ENCODE results near the gene GALC. TPM values are rescaled to one million over a fixed set of nuclear protein-coding genes. Genes with fewer than 3 reads are reported as not detected.
A peak's percentile ranks its signal among the peaks of the same experiment; 100 is the strongest.

Gene GALC
- total and polyA plus RNA-seq, 2 donors from 2014 or later: 13.6 to 29.4 TPM

DNA sequence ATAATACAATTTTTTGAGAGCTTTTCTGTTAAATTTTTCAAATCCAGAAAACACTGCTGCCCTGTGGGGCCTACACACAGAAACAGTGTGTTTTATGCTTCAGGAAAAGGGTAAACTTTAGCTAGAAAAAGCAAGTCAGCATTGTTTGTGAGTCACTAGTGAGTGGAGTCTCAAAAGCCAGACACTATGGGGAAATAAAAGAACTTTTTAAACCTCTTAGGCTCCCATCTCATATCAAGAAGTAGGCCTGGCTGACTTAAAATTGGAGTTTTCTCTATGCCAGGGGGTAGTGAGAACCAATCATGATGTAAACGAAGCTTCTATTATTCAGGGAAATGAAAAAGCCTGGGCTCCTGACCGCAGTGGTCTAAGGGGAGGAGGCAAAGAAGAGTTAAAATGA lies 24.6 kb upstream of the GALC start:
- TF ChIP-seq, protein P1, sequence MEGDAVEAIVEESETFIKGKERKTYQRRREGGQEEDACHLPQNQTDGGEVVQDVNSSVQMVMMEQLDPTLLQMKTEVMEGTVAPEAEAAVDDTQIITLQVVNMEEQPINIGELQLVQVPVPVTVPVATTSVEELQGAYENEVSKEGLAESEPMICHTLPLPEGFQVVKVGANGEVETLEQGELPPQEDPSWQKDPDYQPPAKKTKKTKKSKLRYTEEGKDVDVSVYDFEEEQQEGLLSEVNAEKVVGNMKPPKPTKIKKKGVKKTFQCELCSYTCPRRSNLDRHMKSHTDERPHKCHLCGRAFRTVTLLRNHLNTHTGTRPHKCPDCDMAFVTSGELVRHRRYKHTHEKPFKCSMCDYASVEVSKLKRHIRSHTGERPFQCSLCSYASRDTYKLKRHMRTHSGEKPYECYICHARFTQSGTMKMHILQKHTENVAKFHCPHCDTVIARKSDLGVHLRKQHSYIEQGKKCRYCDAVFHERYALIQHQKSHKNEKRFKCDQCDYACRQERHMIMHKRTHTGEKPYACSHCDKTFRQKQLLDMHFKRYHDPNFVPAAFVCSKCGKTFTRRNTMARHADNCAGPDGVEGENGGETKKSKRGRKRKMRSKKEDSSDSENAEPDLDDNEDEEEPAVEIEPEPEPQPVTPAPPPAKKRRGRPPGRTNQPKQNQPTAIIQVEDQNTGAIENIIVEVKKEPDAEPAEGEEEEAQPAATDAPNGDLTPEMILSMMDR (IDR thresholded peaks at IDR 0.05; ENCODE audit: borderline replicate concordance, extremely low read depth, insufficient read depth): no peak
- Histone ChIP-seq H3K27me3 (ENCODE audit: control insufficient read depth, insufficient read depth, low read length) (no peaks in the 10 kb centered on the region), H3K9me3 (ENCODE audit: control insufficient read depth in 2 of 3, insufficient read depth in 1 of 3, low read length in 3 of 3) (no peaks in the 10 kb centered on the region), H3K27ac (ENCODE audit: low read depth in 2 of 2, low read length in 2 of 2) (no peak overlapping the region), H3K4me3 (ENCODE audit: low read length in 3 of 3) (no peak overlapping the region), H3K36me3 (ENCODE audit: control insufficient read depth in 2 of 3, insufficient read depth in 3 of 3, low read length in 3 of 3) (no peaks in the 10 kb centered on the region), H3K4me1 (ENCODE audit: control insufficient read depth in 2 of 3, insufficient read depth in 2 of 3, low read depth in 1 of 3, low read length in 3 of 3) (no peaks in the 10 kb centered on the region), H3K9ac (ENCODE audit: low read length in 3 of 3) (no peak overlapping the region)
- DNase-seq (no peak), FAIRE-seq (no peak)
- intact Hi-C loops (cut with DNase I): no loop called here

DNA sequence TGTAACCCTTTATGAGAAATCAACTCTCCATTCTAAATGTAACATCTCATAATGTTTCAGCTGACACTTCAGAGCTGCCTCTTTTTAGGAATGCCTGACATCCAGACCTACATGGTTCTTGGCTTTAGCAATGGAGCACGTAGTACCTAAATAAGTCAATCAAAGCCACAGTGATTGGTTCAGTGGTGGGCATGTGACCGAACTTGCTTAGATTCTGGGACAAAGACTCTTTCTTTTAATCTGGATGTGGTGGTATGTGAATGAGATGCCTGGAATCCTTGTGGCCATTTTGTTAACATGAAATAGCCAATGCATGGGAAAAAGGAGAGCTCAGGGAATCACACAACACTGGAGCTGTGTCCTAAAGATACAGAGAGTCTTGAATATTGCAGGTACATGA lies 23.8 kb upstream of the GALC start:
- no peak for DNase-seq
- no peaks in the 10 kb centered on the region for H3K36me3 ChIP-seq (ENCODE audit: control insufficient read depth in 2 of 3, insufficient read depth in 3 of 3, low read length in 3 of 3)
- intact Hi-C loops (cut with DNase I): no loop called here
- H3K4me3 ChIP-seq (ENCODE audit: low read length in 3 of 3): no peak overlapping the region
- H3K9ac ChIP-seq (ENCODE audit: low read length in 3 of 3): no peak overlapping the region
- H3K27ac ChIP-seq (ENCODE audit: low read depth in 2 of 2, low read length in 2 of 2): no peak overlapping the region
- no peak for FAIRE-seq
- H3K9me3 ChIP-seq (ENCODE audit: control insufficient read depth in 2 of 3, insufficient read depth in 1 of 3, low read length in 3 of 3): no peaks in the 10 kb centered on the region
- H3K27me3 ChIP-seq (ENCODE audit: control insufficient read depth, insufficient read depth, low read length): no peaks in the 10 kb centered on the region
- TF ChIP-seq, protein P1 (IDR thresholded peaks at IDR 0.05; ENCODE audit: borderline replicate concordance, extremely low read depth, insufficient read depth): no peak
- H3K4me1 ChIP-seq (ENCODE audit: control insufficient read depth in 2 of 3, insufficient read depth in 2 of 3, low read depth in 1 of 3, low read length in 3 of 3): no peaks in the 10 kb centered on the region

DNA sequence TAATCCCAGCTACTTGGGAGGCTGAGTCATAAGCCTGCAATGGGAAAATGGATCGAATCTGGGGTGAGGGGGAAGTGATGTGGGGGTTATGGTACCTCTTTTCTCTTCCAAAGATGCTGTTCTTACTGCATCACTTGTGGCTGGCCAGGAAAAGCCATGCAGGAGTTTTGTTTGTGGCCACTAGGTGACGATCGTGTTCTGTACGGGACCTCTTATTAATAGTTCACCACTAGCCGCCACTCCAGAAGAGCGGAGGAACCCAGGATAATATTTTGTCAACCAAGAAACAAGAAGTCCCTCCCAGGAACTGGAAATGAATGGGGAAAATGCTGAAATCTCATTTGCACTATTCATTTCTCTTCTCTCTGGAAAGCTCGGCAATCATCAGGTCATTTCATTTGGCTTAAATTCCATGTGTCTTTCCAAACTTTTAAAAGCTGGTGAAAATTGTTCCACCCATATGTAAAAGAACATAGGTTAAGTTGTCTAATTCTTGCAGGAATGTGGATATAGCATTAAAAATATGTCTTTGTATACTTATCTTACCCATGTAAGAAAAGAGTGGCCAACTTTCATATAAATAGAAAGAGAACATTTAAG lies 20.9 kb upstream of the GALC start:
- Histone ChIP-seq H3K4me1 (ENCODE audit: control insufficient read depth in 2 of 3, insufficient read depth in 2 of 3, low read depth in 1 of 3, low read length in 3 of 3) (no peaks in the 10 kb centered on the region), H3K27me3 (ENCODE audit: control insufficient read depth, insufficient read depth, low read length) (no peaks in the 10 kb centered on the region), H3K36me3 (ENCODE audit: control insufficient read depth in 2 of 3, insufficient read depth in 3 of 3, low read length in 3 of 3) (no peaks in the 10 kb centered on the region), H3K9me3 (ENCODE audit: control insufficient read depth in 2 of 3, insufficient read depth in 1 of 3, low read length in 3 of 3) (no peaks in the 10 kb centered on the region), H3K9ac (ENCODE audit: low read length in 3 of 3) (no peak overlapping the region), H3K27ac (ENCODE audit: low read depth in 2 of 2, low read length in 2 of 2) (no peak overlapping the region), H3K4me3 (ENCODE audit: low read length in 3 of 3) (no peak overlapping the region)
- DNase-seq: peak in 4 of 5 donors; percentile 61 to 83 (median 72)
- FAIRE-seq: peak; percentile 21
- intact Hi-C loops (cut with DNase I): no loop called here
- TF ChIP-seq, protein P1 (IDR thresholded peaks at IDR 0.05; ENCODE audit: borderline replicate concordance, extremely low read depth, insufficient read depth): peak; percentile 87

DNA sequence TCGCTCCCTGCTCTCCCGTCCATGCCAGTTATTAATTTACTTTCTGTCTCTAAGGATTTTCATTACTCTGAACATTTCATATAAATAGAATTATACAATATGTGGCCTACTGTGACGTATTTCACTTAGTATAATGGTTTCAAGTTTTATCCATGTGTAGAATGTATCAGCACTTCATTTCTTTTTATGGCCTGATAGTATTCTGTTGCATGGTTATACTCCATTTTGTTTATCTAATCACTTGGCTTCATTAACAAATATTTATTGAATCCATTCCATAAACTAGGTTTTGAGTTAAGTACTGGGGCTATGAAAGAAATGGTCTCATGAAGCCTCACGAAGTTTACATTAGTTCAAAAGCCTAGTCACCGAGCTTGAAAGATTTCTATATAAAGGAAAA lies 19.5 kb upstream of the GALC start:
- Histone ChIP-seq H3K9ac (ENCODE audit: low read length in 3 of 3) (no peak overlapping the region), H3K4me1 (ENCODE audit: control insufficient read depth in 2 of 3, insufficient read depth in 2 of 3, low read depth in 1 of 3, low read length in 3 of 3) (no peaks in the 10 kb centered on the region), H3K27ac (ENCODE audit: low read depth in 2 of 2, low read length in 2 of 2) (no peak overlapping the region), H3K27me3 (ENCODE audit: control insufficient read depth, insufficient read depth, low read length) (no peaks in the 10 kb centered on the region), H3K36me3 (ENCODE audit: control insufficient read depth in 2 of 3, insufficient read depth in 3 of 3, low read length in 3 of 3) (no peaks in the 10 kb centered on the region), H3K4me3 (ENCODE audit: low read length in 3 of 3) (no peak overlapping the region), H3K9me3 (ENCODE audit: control insufficient read depth in 2 of 3, insufficient read depth in 1 of 3, low read length in 3 of 3) (no peaks in the 10 kb centered on the region)
- FAIRE-seq (no peak), DNase-seq (no peak)
- intact Hi-C loops (cut with DNase I): no loop called here
- TF ChIP-seq, protein P1 (IDR thresholded peaks at IDR 0.05; ENCODE audit: borderline replicate concordance, extremely low read depth, insufficient read depth): no peak

Data from kidney (tissue), 14 donors.